SK-N-MC (cell line): ENCODE data around the gene LRBA.

Experiments used
- DNase-seq: peaks from one replicate; pipeline ENCODE4 v3.0.0-alpha.2; 2011; ENCODE audit warnings: low read depth, low spot score
- H3K27ac ChIP-seq: fragments of 200-600 bp; sonication (generic); 2 replicates; pipeline ENCODE4 v1.5.1; 2016; ENCODE audit warnings: mixed run types
- H3K36me3 ChIP-seq: fragments of 200-600 bp; sonication (generic); 2 replicates; pipeline ENCODE4 v1.6.1; 2017; ENCODE audit warnings: antibody characterized with exemption, low read length, mixed read lengths; ENCODE audit not compliant: insufficient read depth
- H3K4me3 ChIP-seq: fragments of 200-600 bp; sonication (generic); 2 replicates; pipeline ENCODE4 v1.5.1; 2016
- H3K9ac ChIP-seq: fragments of 200-600 bp; sonication (generic); 2 replicates; pipeline ENCODE4 v1.8.0; 2017; ENCODE audit warnings: mixed run types, mixed read lengths; ENCODE audit not compliant: insufficient read length
- H3K9me3 ChIP-seq: fragments of 200-600 bp; sonication (generic); 2 replicates; pipeline ENCODE4 v1.6.1; 2017; ENCODE audit warnings: low read depth, mild to moderate bottlenecking, antibody characterized with exemption, low read length, moderate library complexity, mixed read lengths
- EZH2 ChIP-seq: fragments of 200-600 bp; sonication (generic); IDR thresholded peaks from one replicate; pipeline ENCODE4 v1.6.1; 2017; ENCODE audit warnings: antibody characterized with exemption
- FOXP2 ChIP-seq: optimal IDR thresholded peaks from 2 replicates; pipeline ENCODE3; 2011; ENCODE audit warnings: mild to moderate bottlenecking, moderate library complexity; ENCODE audit not compliant: insufficient read depth; ENCODE audit errors: extremely low read length, control extremely low read depth
- POLR2AphosphoS5 ChIP-seq: IDR thresholded peaks from 2 replicates; pipeline ENCODE4 v1.6.1; 2012; ENCODE audit warnings: mild to moderate bottlenecking, low read depth, low read length, borderline replicate concordance

The LRBA gene

GRCh38 chr4:150419939-150420338 is 595.1 kb downstream of the LRBA start:
- no peak for DNase-seq
- no peak overlapping the region for H3K9ac ChIP-seq
- no peaks in the 10 kb centered on the region for H3K36me3 ChIP-seq
- H3K27ac ChIP-seq: no peak overlapping the region
- no peak overlapping the region for H3K4me3 ChIP-seq
- TF ChIP-seq EZH2 (no peak), POLR2AphosphoS5 (no peak), FOXP2 (no peak)
- no peaks in the 10 kb centered on the region for H3K9me3 ChIP-seq

- no peak for TF ChIP-seq POLR2AphosphoS5
- no peak overlapping the region for H3K9ac ChIP-seq
- no peaks in the 10 kb centered on the region for H3K9me3 ChIP-seq
- no peak for DNase-seq
- no peak overlapping the region for H3K4me3 ChIP-seq
- H3K36me3 ChIP-seq: no peaks in the 10 kb centered on the region
- H3K27ac ChIP-seq: no peak overlapping the region
These were observed 596.2 kb downstream of the LRBA start for GRCh38 chr4:150418757-150419410.

- Histone ChIP-seq H3K27ac (no peak overlapping the region), H3K9ac (no peak overlapping the region), H3K4me3 (no peak overlapping the region), H3K36me3 (no peaks in the 10 kb centered on the region), H3K9me3 (no peaks in the 10 kb centered on the region)
- no peak for TF ChIP-seq EZH2
- no peak for TF ChIP-seq POLR2AphosphoS5
- TF ChIP-seq FOXP2: no peak
- no peak for DNase-seq
These were observed 599.9 kb downstream of the LRBA start for GRCh38 chr4:150415213-150415612.

GRCh38 chr4:150411520-150411919 is 603.6 kb downstream of the LRBA start:
- H3K36me3 ChIP-seq: no peaks in the 10 kb centered on the region
- no peak overlapping the region for H3K9ac ChIP-seq
- TF ChIP-seq FOXP2 (no peak), EZH2 (no peak), POLR2AphosphoS5 (no peak)
- no peak overlapping the region for H3K4me3 ChIP-seq
- H3K27ac ChIP-seq: no peak overlapping the region
- no peaks in the 10 kb centered on the region for H3K9me3 ChIP-seq
- no peak for DNase-seq

- H3K27ac ChIP-seq: no peak overlapping the region
- DNase-seq: no peak
- no peak overlapping the region for H3K4me3 ChIP-seq
- TF ChIP-seq FOXP2 (no peak), POLR2AphosphoS5 (no peak)
- H3K9me3 ChIP-seq: no peaks in the 10 kb centered on the region
- H3K36me3 ChIP-seq: no peaks in the 10 kb centered on the region
- H3K9ac ChIP-seq: no peak overlapping the region
These were observed 612.2 kb downstream of the LRBA start for GRCh38 chr4:150402871-150403272.

- H3K9ac ChIP-seq: no peak overlapping the region
- H3K36me3 ChIP-seq: no peaks in the 10 kb centered on the region
- no peaks in the 10 kb centered on the region for H3K9me3 ChIP-seq
- H3K27ac ChIP-seq: no peak overlapping the region
- DNase-seq: no peak
- no peak overlapping the region for H3K4me3 ChIP-seq
- no peak for TF ChIP-seq EZH2
- TF ChIP-seq FOXP2: no peak
- no peak for TF ChIP-seq POLR2AphosphoS5
These were observed 613.9 kb downstream of the LRBA start for GRCh38 chr4:150401083-150401687.

- no peak overlapping the region for H3K27ac ChIP-seq
- H3K4me3 ChIP-seq: no peak overlapping the region
- TF ChIP-seq FOXP2: no peak
- no peak for TF ChIP-seq EZH2
- TF ChIP-seq POLR2AphosphoS5: no peak
- no peaks in the 10 kb centered on the region for H3K36me3 ChIP-seq
- no peak for DNase-seq
- no peaks in the 10 kb centered on the region for H3K9me3 ChIP-seq
- no peak overlapping the region for H3K9ac ChIP-seq
These were observed 619.2 kb downstream of the LRBA start for GRCh38 chr4:150395872-150396271.

- Histone ChIP-seq H3K4me3 (no peak overlapping the region), H3K9me3 (no peaks in the 10 kb centered on the region), H3K9ac (no peak overlapping the region), H3K27ac (no peak overlapping the region), H3K36me3 (no peaks in the 10 kb centered on the region)
- TF ChIP-seq FOXP2: no peak
- TF ChIP-seq EZH2: no peak
- no peak for TF ChIP-seq POLR2AphosphoS5
- no peak for DNase-seq
These were observed 621.0 kb downstream of the LRBA start for GRCh38 chr4:150394046-150394445.

GRCh38 chr4:150391052-150391451 is 624.0 kb downstream of the LRBA start:
- H3K27ac ChIP-seq: no peak overlapping the region
- H3K9me3 ChIP-seq: no peaks in the 10 kb centered on the region
- no peaks in the 10 kb centered on the region for H3K36me3 ChIP-seq
- DNase-seq: no peak
- TF ChIP-seq POLR2AphosphoS5 (no peak), FOXP2 (no peak), EZH2 (no peak)
- no peak overlapping the region for H3K4me3 ChIP-seq
- no peak overlapping the region for H3K9ac ChIP-seq
